HepG2 (cell line): ENCODE results near the gene RAB33B. TPM values are rescaled to one million over a fixed set of nuclear protein-coding genes. Genes with fewer than 3 reads are reported as not detected.

Source experiments
- HMGA1 ChIP-seq: sonication (generic); formaldehyde crosslinking; conservative IDR thresholded peaks from 2 replicates; pipeline ENCODE4 v1.4.0; 2020; ENCODE audit warnings: missing genetic modification reagents
- HNRNPH1 ChIP-seq: fragments of 200-400 bp; formaldehyde crosslinking; optimal IDR thresholded peaks from 2 replicates; pipeline ENCODE3; 2017; ENCODE audit warnings: mild to moderate bottlenecking, low read depth, low read length
- KLF9 ChIP-seq: IDR thresholded peaks from 2 replicates; pipeline ENCODE4 v1.6.1; 2016; ENCODE audit warnings: low read depth
- MTA1 ChIP-seq: sonication (generic); formaldehyde crosslinking; IDR thresholded peaks from 2 replicates; pipeline ENCODE4 v1.4.0; 2020; ENCODE audit warnings: missing genetic modification reagents, mild to moderate bottlenecking, borderline replicate concordance
- PRDM4 ChIP-seq: sonication (generic); formaldehyde crosslinking; IDR thresholded peaks from 2 replicates; pipeline ENCODE4 v1.9.0; 2021; ENCODE audit warnings: missing genetic modification reagents, borderline replicate concordance
- SMYD3 ChIP-seq: sonication (generic); formaldehyde crosslinking; IDR thresholded peaks from 2 replicates; pipeline ENCODE4 v1.8.1; 2023; ENCODE audit warnings: mild to moderate bottlenecking, missing genetic modification reagents
- ZNF44 ChIP-seq: sonication (generic); formaldehyde crosslinking; IDR thresholded peaks from 2 replicates; pipeline ENCODE4 v1.5.1; 2020; ENCODE audit warnings: mild to moderate bottlenecking, missing genetic modification reagents
- ZNF549 ChIP-seq: sonication (generic); formaldehyde crosslinking; IDR thresholded peaks from 2 replicates; pipeline ENCODE4 v1.5.0; 2020; ENCODE audit warnings: missing genetic modification reagents
- ZNF850 ChIP-seq: sonication (generic); formaldehyde crosslinking; conservative IDR thresholded peaks from 2 replicates; pipeline ENCODE4 v1.9.0; 2021; ENCODE audit warnings: mild to moderate bottlenecking, missing genetic modification reagents
- ZSCAN29 ChIP-seq: sonication (generic); formaldehyde crosslinking; conservative IDR thresholded peaks from 2 replicates; pipeline ENCODE4 v1.4.0; 2020; ENCODE audit warnings: mild to moderate bottlenecking, missing genetic modification reagents
- polyA plus RNA-seq, 8 experiments: library from polyadenylated mRNA; depleted of rRNA in 3 of 8; stranded (reverse) in 7 of 8; unstranded in 1 of 8; fragments of >200 nt; fragmentation: Illumina TruSeq in 4 of 8; extraction: Trizol in 4 of 8; gene quantifications; 2 replicates each; pipeline versions ENCODE4 v1.2.1 to v1.2.3, GENCODE V29; 2011 to 2016; ENCODE audit warnings: low read depth in 4 of 8, missing spikeins in 1 of 8, mixed read lengths in 1 of 8; ENCODE audit not compliant: insufficient read depth in 1 of 8
- total RNA-seq, 5 experiments: library from RNA; depleted of rRNA; stranded (reverse); fragments of >200 nt; fragmentation: Illumina TruSeq; extraction: Trizol; gene quantifications; 2 replicates each; pipeline ENCODE4 v1.2.3, GENCODE V29; 2016; ENCODE audit warnings: low read depth in 1 of 5
- TF ChIP-seq, protein P1 (sequence below), 2 experiments: fragments of 450-650 bp in 1 of 2; sonication (generic) in 1 of 2; formaldehyde crosslinking in 1 of 2; IDR thresholded peaks; 2 replicates each; pipeline versions ENCODE4 v1.6.1 to v1.8.0; 2016 to 2022; ENCODE audit warnings: antibody characterized with exemption in 1 of 2, mild to moderate bottlenecking in 1 of 2, missing genetic modification reagents in 1 of 2

RAB33B gene
- total and polyA plus RNA-seq, 2 of the 13 experiments (the other 11 are each of a cell fraction or from before 2014, with no cell fraction given): 7.6 to 8.1 TPM

- TF ChIP-seq, protein P1, sequence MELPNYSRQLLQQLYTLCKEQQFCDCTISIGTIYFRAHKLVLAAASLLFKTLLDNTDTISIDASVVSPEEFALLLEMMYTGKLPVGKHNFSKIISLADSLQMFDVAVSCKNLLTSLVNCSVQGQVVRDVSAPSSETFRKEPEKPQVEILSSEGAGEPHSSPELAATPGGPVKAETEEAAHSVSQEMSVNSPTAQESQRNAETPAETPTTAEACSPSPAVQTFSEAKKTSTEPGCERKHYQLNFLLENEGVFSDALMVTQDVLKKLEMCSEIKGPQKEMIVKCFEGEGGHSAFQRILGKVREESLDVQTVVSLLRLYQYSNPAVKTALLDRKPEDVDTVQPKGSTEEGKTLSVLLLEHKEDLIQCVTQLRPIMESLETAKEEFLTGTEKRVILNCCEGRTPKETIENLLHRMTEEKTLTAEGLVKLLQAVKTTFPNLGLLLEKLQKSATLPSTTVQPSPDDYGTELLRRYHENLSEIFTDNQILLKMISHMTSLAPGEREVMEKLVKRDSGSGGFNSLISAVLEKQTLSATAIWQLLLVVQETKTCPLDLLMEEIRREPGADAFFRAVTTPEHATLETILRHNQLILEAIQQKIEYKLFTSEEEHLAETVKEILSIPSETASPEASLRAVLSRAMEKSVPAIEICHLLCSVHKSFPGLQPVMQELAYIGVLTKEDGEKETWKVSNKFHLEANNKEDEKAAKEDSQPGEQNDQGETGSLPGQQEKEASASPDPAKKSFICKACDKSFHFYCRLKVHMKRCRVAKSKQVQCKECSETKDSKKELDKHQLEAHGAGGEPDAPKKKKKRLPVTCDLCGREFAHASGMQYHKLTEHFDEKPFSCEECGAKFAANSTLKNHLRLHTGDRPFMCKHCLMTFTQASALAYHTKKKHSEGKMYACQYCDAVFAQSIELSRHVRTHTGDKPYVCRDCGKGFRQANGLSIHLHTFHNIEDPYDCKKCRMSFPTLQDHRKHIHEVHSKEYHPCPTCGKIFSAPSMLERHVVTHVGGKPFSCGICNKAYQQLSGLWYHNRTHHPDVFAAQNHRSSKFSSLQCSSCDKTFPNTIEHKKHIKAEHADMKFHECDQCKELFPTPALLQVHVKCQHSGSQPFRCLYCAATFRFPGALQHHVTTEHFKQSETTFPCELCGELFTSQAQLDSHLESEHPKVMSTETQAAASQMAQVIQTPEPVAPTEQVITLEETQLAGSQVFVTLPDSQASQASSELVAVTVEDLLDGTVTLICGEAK (IDR thresholded peaks at IDR 0.05): no peak
- TF ChIP-seq, protein P1 (CRISPR knock-in tag; IDR thresholded peaks at IDR 0.05): peak; percentile 81
- TF ChIP-seq ZNF44 (peak; percentile 49; the same call in 1 of the 2 replicates), ZNF850 (CRISPR knock-in tag) (no peak), SMYD3 (CRISPR knock-in tag) (no peak), MTA1 (CRISPR knock-in tag) (peak; percentile 83; the same call in 1 of the 2 replicates), HMGA1 (CRISPR knock-in tag) (no peak), ZSCAN29 (no peak; the same call in 1 of the 2 replicates), ZNF549 (no peak), PRDM4 (CRISPR knock-in tag) (no peak), HNRNPH1 (peak; percentile 25), KLF9 (CRISPR knock-in tag) (0 out of 2 replicates have a peak, but pooled peaks have one; percentile 15)
Measured at GRCh38 chr4:139453371-139454110, 380 bp upstream of the RAB33B start (continued).
